GM12872 (cell line): Measurements from ENCODE around the gene CA4.

Experiments
- CTCF ChIP-seq: IDR thresholded peaks from 3 replicates; pipeline ENCODE4 v1.5.1; 2011; ENCODE audit warnings: low read depth, mild to moderate bottlenecking, low read length, moderate library complexity; ENCODE audit not compliant: insufficient read depth

The CA4 gene

GRCh38 chr17:60135151-60135950 is 14.4 kb upstream of the CA4 start:
- no peak for TF ChIP-seq CTCF

GRCh38 chr17:60135951-60136666 is 13.7 kb upstream of the CA4 start:
- TF ChIP-seq CTCF, result no peak

DNA sequence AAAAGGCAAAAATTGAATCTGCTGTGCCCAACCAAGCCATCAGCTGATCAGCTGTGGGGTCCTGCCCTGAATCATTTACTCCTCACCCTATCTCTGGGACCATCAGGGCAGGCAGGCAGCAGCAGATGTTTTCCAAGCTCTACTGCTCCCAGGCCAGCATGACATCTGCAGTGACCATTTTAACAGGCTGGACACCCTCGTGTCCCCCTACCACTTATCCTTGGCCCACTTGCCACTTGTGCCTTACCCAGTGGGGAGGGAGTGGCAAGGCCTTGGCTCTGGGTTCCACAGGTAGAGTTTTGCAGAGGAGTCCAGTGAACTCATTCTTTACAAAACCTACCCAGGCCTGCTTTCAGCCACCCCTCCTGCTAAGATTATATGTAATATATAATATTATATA is 12.0 kb upstream of the CA4 start:
- no peak for TF ChIP-seq CTCF

DNA sequence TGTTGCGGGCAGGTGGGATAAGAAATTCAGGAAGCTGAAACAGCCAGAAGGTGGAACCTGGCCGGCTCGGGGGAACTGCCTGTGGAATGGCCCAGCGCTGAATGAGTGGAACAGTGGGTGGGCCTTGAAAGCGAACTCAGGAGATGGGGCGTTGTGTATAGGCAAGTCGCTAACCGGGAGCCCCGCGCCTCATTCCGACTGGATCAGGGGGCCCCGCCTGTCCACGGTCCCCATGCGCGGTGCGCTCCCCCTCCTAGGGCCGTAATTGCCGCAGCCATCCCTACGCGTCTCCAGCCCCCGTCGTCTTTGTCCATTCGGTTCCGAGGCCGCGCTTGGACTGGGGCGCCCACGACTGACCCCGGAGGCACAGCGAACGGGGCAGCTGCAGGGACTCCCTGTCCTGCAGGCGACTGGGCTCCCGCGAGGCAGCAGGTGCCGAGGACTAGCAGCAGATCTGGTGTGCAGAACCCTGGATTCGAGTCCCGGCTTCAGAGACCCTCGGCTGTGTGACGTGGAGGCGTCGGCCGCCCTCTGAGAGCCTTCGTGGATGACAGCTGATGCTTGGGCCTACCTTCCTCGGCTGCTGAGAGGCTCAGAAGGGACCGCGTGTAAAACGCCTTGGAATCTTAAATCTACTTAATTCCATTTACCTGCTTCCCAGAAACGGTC is 10.9 kb upstream of the CA4 start:
- TF ChIP-seq CTCF, result no peak

- TF ChIP-seq CTCF, result peak; percentile 37; the same call in 2 of the 3 replicates
Observed at GRCh38 chr17:60139438-60140285, 10.1 kb upstream of the CA4 start.

DNA sequence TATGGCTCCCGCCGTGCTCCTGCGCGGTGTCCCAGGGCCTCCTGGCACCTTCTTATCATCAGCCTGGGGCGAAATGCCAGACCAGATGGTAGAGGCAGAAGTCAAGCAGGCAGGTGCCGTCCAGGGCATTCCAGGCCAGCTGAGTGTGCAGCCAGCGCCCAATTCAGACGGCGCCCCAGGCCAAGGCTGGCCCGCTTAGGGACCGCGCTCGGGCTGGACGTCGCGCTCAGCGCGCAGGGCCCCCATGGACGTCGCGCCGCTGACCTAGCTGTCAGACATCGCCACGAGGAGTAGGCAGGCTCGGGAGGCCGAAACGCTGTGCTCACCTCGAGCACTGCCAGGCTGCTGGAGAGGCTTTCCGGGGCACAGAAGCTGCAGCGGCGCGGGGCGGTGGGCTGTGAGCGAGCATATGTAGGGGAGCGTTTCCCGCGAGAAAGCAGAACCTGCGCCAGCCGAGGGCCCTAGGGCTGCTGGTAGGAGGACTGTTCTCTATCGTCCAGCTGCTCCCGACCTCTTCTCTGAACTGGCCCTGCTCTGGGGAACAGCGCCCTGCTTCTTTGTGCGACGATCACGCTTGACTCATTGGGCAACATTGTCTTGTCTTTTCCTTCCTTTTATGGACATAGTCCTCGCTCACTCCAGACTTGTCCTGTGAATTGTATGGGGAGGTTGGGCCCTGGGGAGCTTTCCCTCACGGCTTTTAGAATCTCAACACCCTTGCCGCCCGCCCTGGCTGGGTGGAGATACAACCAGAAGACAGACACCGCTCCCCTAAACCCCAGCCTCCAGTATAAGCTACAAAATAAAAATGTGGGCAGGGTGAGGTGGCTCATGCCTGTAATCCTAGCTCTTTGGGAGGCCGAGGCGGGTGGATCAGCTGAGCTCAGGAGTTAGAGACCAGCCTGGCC is 8.4 kb upstream of the CA4 start:
- no peak for TF ChIP-seq CTCF
